ENCODE data around the gene ROBO1.

DNA sequence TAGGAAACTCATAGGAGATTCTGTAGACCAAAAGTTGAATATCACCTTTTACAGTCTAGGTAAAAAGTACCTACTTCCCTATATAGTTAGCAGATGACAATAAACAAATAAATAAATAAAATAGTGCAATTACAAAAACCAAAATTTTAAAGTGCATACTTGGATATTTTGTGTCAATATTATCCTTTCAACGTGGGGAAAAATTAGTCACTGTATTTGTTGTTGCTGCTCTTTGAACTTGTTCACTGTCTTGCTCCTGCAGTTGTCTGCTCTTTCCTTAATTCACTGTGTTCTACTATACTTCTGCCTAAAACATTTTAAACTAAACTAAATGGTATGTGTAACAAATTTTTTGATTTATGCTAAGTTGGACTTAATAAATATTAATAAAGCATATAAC, 889.0 kb downstream of the ROBO1 start:
- no peak for TF ChIP-seq POLR2A (IDR thresholded peaks at IDR 0.05)
- TF ChIP-seq, protein P1, sequence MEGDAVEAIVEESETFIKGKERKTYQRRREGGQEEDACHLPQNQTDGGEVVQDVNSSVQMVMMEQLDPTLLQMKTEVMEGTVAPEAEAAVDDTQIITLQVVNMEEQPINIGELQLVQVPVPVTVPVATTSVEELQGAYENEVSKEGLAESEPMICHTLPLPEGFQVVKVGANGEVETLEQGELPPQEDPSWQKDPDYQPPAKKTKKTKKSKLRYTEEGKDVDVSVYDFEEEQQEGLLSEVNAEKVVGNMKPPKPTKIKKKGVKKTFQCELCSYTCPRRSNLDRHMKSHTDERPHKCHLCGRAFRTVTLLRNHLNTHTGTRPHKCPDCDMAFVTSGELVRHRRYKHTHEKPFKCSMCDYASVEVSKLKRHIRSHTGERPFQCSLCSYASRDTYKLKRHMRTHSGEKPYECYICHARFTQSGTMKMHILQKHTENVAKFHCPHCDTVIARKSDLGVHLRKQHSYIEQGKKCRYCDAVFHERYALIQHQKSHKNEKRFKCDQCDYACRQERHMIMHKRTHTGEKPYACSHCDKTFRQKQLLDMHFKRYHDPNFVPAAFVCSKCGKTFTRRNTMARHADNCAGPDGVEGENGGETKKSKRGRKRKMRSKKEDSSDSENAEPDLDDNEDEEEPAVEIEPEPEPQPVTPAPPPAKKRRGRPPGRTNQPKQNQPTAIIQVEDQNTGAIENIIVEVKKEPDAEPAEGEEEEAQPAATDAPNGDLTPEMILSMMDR (IDR thresholded peaks at IDR 0.05), result no peak

All from thyroid gland (tissue), 4 donors.